ENCODE data around the gene ADAM10. TPM values are rescaled to one million over a fixed set of nuclear protein-coding genes. Genes with fewer than 3 reads are reported as not detected.

Gene ADAM10
- total RNA-seq, 6 experiments from 2014 or later, result 155 to 227 (median 196) TPM

- Mint-ChIP-seq H3K36me3 (ENCODE audit: low read depth) (no peaks in the 10 kb centered on the region), H3K4me1 (ENCODE audit: low read depth) (no peaks in the 10 kb centered on the region), H3K27ac (no peak overlapping the region), H3K27me3 (ENCODE audit: insufficient read depth) (peaks cover 17% of the 10 kb centered on the region), H3K9me3 (no peaks in the 10 kb centered on the region), H3K4me3 (no peak overlapping the region)
- no peak for DNase-seq
- TF ChIP-seq CTCF (IDR thresholded peaks at IDR 0.05), result peak; percentile 18; the same call in 1 of the 2 replicates
These were observed 183.9 kb downstream of the ADAM10 start for GRCh38 chr15:58565619-58566018.

DNA sequence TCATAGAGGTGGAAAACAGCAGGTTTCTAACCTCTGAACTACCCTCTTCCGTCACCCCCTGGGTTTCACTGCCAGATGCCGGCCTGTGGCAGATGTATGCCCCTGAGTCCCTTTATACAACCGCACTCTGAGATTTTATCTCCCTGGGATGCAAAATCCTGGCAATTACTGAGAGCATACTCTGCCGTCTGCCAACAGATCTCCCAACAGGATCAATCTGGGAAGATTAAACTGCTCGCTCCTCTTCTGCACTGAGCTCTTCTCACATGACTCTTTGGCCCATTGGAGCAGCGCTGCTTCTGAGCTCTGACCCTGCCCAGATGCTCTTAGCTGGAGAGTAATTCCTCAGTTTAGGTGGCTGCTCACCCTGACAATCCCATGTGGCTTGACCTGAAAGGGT lies 184.5 kb downstream of the ADAM10 start:
- H3K27ac Mint-ChIP-seq, result no peak overlapping the region
- DNase-seq, result no peak
- no peaks in the 10 kb centered on the region for H3K36me3 Mint-ChIP-seq (ENCODE audit: low read depth)
- no peaks in the 10 kb centered on the region for H3K4me1 Mint-ChIP-seq (ENCODE audit: low read depth)
- no peak overlapping the region for H3K4me3 Mint-ChIP-seq
- H3K27me3 Mint-ChIP-seq (ENCODE audit: insufficient read depth), result peaks cover 17% of the 10 kb centered on the region
- no peak for TF ChIP-seq CTCF (IDR thresholded peaks at IDR 0.05)
- H3K9me3 Mint-ChIP-seq, result no peaks in the 10 kb centered on the region

GRCh38 chr15:58562135-58562534 lies 187.4 kb downstream of the ADAM10 start:
- H3K4me1 Mint-ChIP-seq (ENCODE audit: low read depth), result no peaks in the 10 kb centered on the region
- peaks cover 19% of the 10 kb centered on the region for H3K27me3 Mint-ChIP-seq (ENCODE audit: insufficient read depth)
- no peak overlapping the region for H3K4me3 Mint-ChIP-seq
- no peak for TF ChIP-seq CTCF (IDR thresholded peaks at IDR 0.05)
- no peaks in the 10 kb centered on the region for H3K36me3 Mint-ChIP-seq (ENCODE audit: low read depth)
- DNase-seq, result no peak
- no peak overlapping the region for H3K27ac Mint-ChIP-seq
- no peaks in the 10 kb centered on the region for H3K9me3 Mint-ChIP-seq

DNA sequence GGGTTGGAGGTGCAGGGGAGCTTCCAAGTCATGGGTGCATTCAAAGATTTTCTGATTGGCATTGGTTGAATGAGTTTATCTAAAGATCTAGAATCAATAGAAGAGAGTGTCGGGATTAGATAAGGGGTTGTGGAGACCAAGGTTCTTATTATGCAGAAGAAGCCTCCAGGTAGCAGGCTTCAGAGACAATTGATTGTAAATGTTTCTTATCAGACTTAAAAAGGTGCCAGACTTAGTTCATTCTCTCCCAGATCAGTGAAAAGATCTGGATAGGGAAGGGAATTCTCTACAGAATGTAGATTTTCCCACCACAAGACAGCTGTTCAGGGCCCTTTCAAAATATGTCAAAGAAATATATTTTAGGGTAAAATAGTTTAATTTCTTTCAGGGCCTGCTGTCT lies 188.2 kb downstream of the ADAM10 start:
- TF ChIP-seq CTCF (IDR thresholded peaks at IDR 0.05), result no peak
- no peaks in the 10 kb centered on the region for H3K9me3 Mint-ChIP-seq

DNA sequence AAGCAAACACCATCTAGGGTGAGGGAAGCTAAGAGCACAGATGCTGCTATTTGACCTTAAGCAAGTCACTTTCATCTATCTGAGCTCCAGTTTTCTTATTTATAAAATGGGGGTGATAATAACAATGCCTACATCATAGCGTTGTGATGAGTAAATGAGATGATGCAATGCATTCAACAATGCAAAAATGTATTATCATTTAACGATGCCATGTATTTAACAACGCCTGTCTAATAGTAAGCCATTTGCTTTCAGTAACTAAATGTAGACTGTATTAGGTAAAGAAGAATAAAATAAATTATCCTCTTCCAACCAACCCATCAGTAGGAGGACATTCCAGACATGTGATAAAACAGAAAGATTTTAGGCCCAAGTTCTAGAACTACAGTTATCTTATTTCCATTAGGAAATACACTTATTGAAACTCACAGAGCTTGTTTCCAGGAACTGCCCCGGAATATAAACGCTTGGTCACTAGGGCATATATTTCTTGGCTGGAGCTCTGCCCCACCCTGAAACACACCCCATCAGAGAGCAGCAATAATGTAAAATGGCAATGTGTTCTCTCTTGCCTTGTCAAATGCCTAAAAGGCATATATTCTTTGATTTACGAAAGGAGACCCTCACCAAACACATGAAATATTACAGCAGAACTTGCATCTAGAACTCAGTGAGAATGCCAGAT lies 189.5 kb downstream of the ADAM10 start:
- H3K27ac Mint-ChIP-seq, result no peak overlapping the region
- H3K36me3 Mint-ChIP-seq (ENCODE audit: low read depth), result no peaks in the 10 kb centered on the region
- H3K9me3 Mint-ChIP-seq, result no peaks in the 10 kb centered on the region

More for the DNA sequence above, 188.2 kb downstream of the ADAM10 start:
- Mint-ChIP-seq H3K36me3 (ENCODE audit: low read depth) (no peaks in the 10 kb centered on the region), H3K4me3 (no peak overlapping the region), H3K4me1 (ENCODE audit: low read depth) (no peaks in the 10 kb centered on the region), H3K27me3 (ENCODE audit: insufficient read depth) (peaks cover 19% of the 10 kb centered on the region), H3K27ac (no peak overlapping the region)
- DNase-seq, result no peak

More for the DNA sequence above, 189.5 kb downstream of the ADAM10 start:
- DNase-seq, result no peak
- Mint-ChIP-seq H3K4me3 (no peak overlapping the region), H3K4me1 (ENCODE audit: low read depth) (no peaks in the 10 kb centered on the region), H3K27me3 (ENCODE audit: insufficient read depth) (peaks cover 25% of the 10 kb centered on the region)
- TF ChIP-seq CTCF (IDR thresholded peaks at IDR 0.05), result no peak
